GM21528 (cell line): ENCODE data around the gene FBXO21.
"Not testable (repeated sequence)": the region's sequence is repeated elsewhere in the genome, so short reads cannot be mapped to it uniquely, and the experiment has no call there.

Experiments
- ATAC-seq: cut with Tn5 transposase; IDR thresholded peaks from one replicate; pipeline ENCODE4 v1.9.1; 2021; ENCODE audit warnings: mild to moderate bottlenecking, moderate library complexity; ENCODE audit not compliant: unreplicated experiment, low FRiP score

Gene FBXO21

DNA sequence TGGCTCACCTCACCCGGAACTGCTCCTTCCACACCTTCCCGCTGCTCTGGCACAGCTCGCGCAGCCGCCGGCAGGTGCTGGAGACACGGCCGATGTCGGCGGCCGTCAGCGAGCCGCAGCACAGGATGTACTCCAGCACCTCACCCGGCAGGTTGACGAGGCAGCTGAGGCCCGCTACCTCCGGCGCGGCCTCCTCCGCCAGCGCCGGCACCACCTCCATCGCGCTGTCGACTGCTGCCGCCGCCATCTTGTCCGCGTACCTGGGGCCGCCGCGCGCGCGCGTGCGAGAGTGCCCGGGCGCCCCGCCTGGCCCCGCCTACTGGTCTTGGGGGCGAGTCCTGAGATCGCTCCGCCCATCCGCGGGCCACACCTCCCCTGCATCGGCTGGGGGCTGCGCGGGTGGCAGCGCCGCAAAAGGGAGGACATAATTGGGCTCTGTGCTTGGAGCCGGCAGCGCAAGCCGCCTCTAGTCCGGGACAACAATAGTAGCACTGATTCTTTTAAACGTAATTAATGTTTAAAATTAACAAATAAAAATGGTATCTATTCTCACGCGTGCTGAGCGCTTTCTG, at the start of gene FBXO21:
TSS of gene FBXO21 (minus strand) at position 261 of the 572 bp plus-strand sequence. CDS start at position 247, 14 bp downstream.
- ATAC-seq = peak; percentile 90

DNA sequence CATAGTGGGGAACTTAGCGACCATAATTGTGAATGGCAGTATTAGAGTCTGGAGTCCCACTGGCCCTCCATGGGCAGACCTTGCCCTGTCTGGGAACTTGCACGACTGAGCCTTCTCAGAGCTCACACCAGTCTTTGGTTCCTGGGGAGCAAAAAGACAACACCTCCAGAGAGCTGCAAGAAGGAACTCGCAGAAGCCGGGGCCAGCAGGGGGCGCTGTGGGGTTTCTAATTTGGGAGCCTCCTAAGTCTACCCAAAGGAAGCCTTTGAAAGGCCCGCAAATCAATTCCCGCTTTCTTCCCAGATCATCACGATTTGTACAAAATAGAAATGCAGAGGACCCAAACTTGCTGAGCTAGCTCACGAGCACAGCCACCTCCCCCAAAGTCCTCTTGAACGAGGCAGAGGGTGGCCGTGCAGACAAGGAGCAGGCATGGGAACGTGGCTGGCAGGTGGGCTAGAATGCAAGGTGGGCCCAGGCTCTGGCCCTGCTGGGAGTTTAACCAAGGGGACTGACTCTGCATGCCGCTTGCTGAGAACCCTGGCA, 46.3 kb upstream of the FBXO21 start:
- ATAC-seq = no peak

DNA sequence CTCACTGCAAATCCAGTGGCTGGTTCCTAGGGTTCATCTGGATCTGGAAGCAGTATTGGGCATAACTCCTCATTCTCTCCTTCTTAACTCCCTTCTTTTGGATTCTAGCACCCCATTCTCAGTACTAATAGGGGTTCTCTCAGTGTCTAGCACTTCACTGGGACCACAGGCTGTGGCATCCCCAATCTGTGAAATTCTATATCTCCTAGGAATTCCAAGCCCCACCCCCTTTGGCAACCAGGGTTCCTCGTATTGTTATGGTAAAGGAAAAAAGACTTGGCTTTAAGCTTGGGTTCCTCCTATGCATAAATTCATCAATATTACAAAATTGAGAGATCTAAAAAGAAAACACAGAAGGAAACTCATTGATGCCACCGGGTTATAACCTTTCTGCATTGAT, 45.0 kb upstream of the FBXO21 start:
- ATAC-seq = no peak

GRCh38 chr12:117234441-117234840, 44.2 kb upstream of the FBXO21 start:
- no peak for ATAC-seq

GRCh38 chr12:117231750-117232149, 41.5 kb upstream of the FBXO21 start:
- no peak for ATAC-seq

GRCh38 chr12:117228239-117228638, 38.0 kb upstream of the FBXO21 start:
- ATAC-seq = no peak

GRCh38 chr12:117227000-117227653, 36.9 kb upstream of the FBXO21 start:
- no peak for ATAC-seq

GRCh38 chr12:117226505-117226904, 36.2 kb upstream of the FBXO21 start:
- no peak for ATAC-seq

DNA sequence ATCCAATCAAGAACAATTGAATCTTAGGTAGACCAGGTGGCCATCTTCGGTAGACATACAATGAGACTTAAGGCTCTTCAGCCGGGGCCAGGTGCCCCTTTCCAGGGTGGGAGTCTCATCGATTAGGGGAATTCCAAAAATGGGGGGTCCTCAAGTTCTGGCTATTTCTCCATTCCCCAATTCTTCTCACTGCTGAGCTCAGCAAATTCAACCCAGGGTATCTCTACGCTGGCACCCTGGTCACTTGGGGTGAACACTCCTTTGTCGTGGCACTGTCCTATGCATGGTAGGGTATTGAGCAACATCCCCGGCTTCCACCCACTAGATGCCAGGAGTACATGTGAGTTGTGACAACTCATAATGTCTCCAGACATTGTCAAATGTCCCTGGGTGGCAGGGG, 34.9 kb upstream of the FBXO21 start:
- no peak for ATAC-seq

- not testable (repeated sequence) for ATAC-seq
Measured at GRCh38 chr12:117220947-117221346, 30.7 kb upstream of the FBXO21 start.

- ATAC-seq = no peak
Measured at GRCh38 chr12:117218149-117218548, 27.9 kb upstream of the FBXO21 start.

GRCh38 chr12:117216686-117217085, 26.4 kb upstream of the FBXO21 start:
- ATAC-seq = no peak

- no peak for ATAC-seq
Measured at GRCh38 chr12:117214797-117215196, 24.5 kb upstream of the FBXO21 start.

GRCh38 chr12:117213295-117213808, 23.1 kb upstream of the FBXO21 start:
- ATAC-seq = no peak

GRCh38 chr12:117212563-117213190, 22.4 kb upstream of the FBXO21 start:
- ATAC-seq = no peak

DNA sequence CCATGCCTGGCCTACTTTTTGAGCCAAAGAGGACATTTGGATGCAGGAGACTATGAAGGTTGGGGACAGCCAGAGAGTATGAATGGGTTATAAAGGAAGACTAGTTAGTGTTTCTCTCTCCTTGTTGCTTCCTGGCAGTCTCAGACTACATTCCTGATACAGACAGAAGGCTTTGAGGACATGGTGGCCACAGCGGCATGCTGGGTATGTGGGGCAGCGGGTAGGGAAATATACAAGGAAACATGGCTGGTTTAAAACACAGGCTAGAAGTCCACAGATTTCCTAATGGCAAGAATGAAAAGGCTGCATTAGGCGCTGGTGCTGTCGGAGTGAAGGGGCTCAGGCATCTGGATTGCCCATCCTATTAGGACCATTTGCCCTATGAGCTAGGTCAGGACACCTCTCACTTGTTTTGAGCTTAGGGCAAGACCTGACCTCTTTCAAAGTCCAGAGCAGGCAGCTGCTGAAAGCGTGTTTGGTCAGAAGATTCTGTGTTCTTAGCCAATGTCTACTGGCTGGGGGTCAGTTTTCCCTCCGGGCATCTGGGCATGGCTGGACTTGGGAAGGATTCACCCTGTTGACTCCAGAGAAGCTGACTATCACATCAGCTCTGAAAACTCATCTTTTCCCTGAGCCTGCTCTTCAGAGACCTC, 20.1 kb upstream of the FBXO21 start:
- ATAC-seq = no peak

DNA sequence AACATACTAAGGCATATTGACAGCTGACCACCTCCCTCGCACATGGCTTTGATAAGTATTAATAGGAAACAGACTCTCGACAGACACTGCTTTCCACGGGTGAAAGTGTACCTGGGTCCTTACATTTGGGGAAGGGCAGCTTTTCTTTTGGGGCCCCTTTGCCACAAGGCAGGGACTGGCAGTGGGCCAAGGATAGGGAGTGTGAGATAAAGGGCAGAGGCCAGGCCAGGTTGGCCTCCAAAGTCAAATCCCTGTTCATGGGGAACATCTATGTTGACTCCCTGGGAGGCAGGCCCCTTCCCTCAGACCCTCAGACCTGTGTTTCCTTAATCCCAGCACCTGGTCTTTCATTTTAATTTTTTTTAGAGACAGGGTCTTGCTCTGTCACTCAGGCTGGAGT, 19.4 kb upstream of the FBXO21 start:
- ATAC-seq = no peak

DNA sequence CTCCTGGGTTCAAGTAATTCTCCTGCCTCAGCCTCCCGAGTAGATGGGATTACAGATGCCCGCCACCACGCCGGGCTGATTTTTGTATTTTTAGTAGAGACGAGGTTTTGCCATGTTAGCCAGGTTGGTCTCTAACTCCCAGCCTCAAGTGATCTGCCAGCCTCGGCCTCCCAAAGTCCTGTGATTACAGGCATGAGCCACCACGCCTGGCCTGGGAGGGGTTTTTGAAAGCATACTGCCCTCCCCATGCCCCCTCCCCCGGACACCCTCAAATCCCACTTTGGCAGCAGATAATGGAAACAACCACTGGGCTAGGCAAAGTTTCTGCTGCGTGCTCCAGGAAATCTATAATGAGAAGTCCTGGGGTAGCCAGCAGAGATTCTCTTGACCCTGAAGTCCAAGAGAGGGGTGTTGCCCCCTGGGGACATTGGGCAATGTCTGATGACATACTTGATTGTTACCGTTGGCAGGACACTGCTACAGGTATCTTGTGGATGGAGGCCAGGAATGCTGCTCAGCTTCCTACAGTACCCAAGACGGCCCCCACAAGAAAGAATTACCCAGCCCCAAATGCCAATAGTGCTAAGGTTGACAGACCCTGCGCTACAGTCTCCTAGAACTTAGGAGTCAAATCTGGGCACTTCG, 18.7 kb upstream of the FBXO21 start:
- no peak for ATAC-seq

DNA sequence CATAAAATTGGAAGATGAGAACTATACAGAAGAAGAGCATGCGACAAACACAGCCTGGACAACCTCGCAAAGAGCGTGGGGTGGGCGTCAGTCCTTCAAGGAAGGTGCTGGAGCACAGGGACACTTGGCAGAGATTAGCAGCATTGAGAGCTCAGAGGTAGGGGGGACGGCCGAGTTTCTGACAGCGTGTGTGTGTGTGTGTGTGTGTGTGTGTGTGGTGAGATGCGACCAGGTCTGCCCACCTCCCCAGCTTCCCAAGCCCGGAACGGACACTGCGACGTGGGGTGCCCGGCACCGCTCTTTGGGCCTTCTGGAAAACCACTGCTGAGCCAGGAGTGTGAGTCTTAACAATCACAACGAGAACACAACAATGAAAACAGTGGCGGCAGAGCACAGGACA, 17.9 kb upstream of the FBXO21 start:
- no peak for ATAC-seq

DNA sequence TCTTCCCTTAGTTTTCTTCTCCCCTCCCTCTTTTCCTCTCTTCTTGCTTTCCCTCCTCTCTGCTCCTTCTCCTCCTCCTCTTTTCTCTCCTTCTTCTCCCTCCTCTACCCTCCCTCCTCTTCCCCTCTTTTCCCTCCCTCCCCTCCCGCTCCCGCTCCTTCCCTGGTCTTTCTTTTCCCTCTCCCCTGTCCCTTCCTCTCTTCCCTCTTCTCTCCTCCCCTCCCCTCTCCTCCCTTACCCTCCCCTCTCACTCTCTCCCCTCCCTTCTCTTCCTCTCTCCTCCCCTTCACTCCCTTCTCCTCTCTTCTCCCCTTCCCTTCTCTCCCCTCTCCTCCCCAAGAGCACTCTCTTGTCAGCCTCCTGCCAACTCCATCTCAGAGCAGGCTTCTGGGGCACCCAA, 17.4 kb upstream of the FBXO21 start:
- ATAC-seq = no peak

DNA sequence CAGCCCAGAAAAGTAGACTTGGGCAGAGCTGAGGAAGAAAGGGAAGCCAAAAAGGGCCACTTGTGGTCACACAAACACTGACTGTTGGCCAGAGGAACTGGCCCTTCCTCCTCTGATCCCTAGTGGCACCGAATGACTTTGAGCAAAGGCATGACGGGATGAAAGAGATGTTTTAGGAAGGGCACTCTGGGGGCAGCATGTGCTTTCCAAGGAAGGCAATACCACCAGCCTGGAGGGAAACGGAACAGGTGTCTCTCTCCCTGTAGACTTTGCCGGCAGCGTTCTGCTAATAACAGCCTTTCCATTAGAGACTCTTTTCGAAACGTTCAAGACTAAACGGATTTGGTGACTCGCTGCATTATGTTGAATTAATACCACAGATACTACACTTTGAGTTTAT, 12.3 kb upstream of the FBXO21 start:
- no peak for ATAC-seq
